GM12891 (cell line): ENCODE measurements around the gene OR8S1.
"Not testable (repeated sequence)": the region's sequence is repeated elsewhere in the genome, so short reads cannot be mapped to it uniquely, and the experiment has no call there.

ENCODE experiments used
- PAX5 ChIP-seq: IDR thresholded peaks from 2 replicates; pipeline ENCODE4 v1.6.1; 2011; ENCODE audit warnings: low read length, moderate library complexity, mild to moderate bottlenecking; ENCODE audit not compliant: insufficient read depth, severe bottlenecking
- POLR2A ChIP-seq: IDR thresholded peaks from 2 replicates; pipeline ENCODE4 v1.6.1; 2011; ENCODE audit warnings: low read depth, low read length, control low read depth
- POLR2AphosphoS5 ChIP-seq: IDR thresholded peaks from 2 replicates; pipeline ENCODE4 v1.6.1; 2011; ENCODE audit warnings: low read depth, low read length, control low read depth
- POU2F2 ChIP-seq: IDR thresholded peaks from 2 replicates; pipeline ENCODE4 v1.6.1; 2011; ENCODE audit warnings: low read depth, mild to moderate bottlenecking, control low read depth, low read length, moderate library complexity
- SPI1 ChIP-seq: IDR thresholded peaks from 2 replicates; pipeline ENCODE4 v1.6.1; 2011; ENCODE audit warnings: low read depth, low read length, control low read depth
- TAF1 ChIP-seq: IDR thresholded peaks from 2 replicates; pipeline ENCODE4 v1.6.1; 2011; ENCODE audit warnings: low read depth, low read length, control low read depth

DNA sequence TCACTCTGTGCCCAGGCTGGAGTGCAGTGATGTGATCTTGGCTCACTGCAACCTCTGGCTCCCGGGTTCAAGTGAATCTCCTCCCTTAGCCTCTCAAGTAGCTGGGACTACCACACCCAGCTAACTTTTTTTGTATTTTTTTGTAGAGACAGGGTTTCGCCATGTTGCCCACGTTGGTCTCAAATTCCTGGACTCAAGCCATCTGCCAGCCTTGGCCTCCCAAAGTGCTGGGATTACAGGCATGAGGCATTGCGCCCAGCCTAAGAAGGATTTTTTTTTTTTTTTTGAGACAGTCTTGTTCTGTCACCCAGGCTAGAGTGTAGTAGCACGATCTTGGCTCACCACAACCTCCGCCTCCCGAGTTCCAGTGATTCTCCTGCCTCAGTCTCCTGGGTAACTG, 36.0 kb upstream of the OR8S1 start:
- not testable (repeated sequence) for TF ChIP-seq POLR2AphosphoS5, SPI1, POLR2A, TAF1, POU2F2, PAX5
